K562 (cell line): Measurements from ENCODE around the gene SLC26A3. TPM values are rescaled to one million over a fixed set of nuclear protein-coding genes. Genes with fewer than 3 reads are reported as not detected.

Source experiments
- ARID1B ChIP-seq: fragments of 450-650 bp; IDR thresholded peaks from 2 replicates; pipeline ENCODE4 v1.6.1; 2016; ENCODE audit warnings: antibody characterized with exemption, mild to moderate bottlenecking, inconsistent platforms
- CBFA2T2 ChIP-seq: fragments of 450-650 bp; conservative IDR thresholded peaks from 2 replicates; pipeline ENCODE4 v1.6.1; 2017; ENCODE audit warnings: mild to moderate bottlenecking
- DACH1 ChIP-seq: fragments of 450-650 bp; IDR thresholded peaks from 2 replicates; pipeline ENCODE4 v1.6.1; 2018; ENCODE audit not compliant: partially characterized antibody
- DPF2 ChIP-seq: fragments of 450-650 bp; IDR thresholded peaks from 2 replicates; pipeline ENCODE4 v1.6.1; 2016
- GATAD2A ChIP-seq: fragments of 450-650 bp; IDR thresholded peaks from 2 replicates; pipeline ENCODE4 v1.6.1; 2017
- HDAC2 ChIP-seq: fragments of 450-650 bp; IDR thresholded peaks from 2 replicates; pipeline ENCODE4 v1.6.1; 2016; ENCODE audit warnings: mild to moderate bottlenecking
- HMBOX1 ChIP-seq: sonication (generic); IDR thresholded peaks from 2 replicates; pipeline ENCODE4 v1.6.1; 2016
- NCOA4 ChIP-seq: fragments of 450-650 bp; IDR thresholded peaks from 2 replicates; pipeline ENCODE4 v1.6.1; 2018; ENCODE audit warnings: mild to moderate bottlenecking; ENCODE audit not compliant: partially characterized antibody
- PBX2 ChIP-seq, 2 experiments: IDR thresholded peaks in 1 of 2; conservative IDR thresholded peaks in 1 of 2; 2 replicates each; pipeline ENCODE4 v1.6.1; 2016; ENCODE audit warnings: low read depth in 2 of 2, mild to moderate bottlenecking in 1 of 2, missing compliant biosample characterization in 1 of 2, missing genetic modification characterization in 1 of 2, moderate library complexity in 1 of 2
- RAD51 ChIP-seq: fragments of 450-650 bp; IDR thresholded peaks from 2 replicates; pipeline ENCODE4 v1.7.1; 2016; ENCODE audit warnings: low read depth, mild to moderate bottlenecking, borderline replicate concordance
- RFX7 ChIP-seq: fragments of 250-450 bp; sonication (Bioruptor Pico); IDR thresholded peaks from 2 replicates; pipeline ENCODE4 v1.5.1; 2021; ENCODE audit warnings: mild to moderate bottlenecking
- TCF3 ChIP-seq: sonication (generic); formaldehyde crosslinking; IDR thresholded peaks from 2 replicates; pipeline ENCODE4 v1.4.0; 2020; ENCODE audit warnings: mild to moderate bottlenecking, missing genetic modification reagents
- ZHX1 ChIP-seq: fragments of 150-350 bp; conservative IDR thresholded peaks from 2 replicates; pipeline ENCODE4 v1.6.1; 2014; ENCODE audit warnings: low read length
- ZNF512 ChIP-seq: IDR thresholded peaks from 2 replicates; pipeline ENCODE4 v1.6.1; 2016; ENCODE audit warnings: missing genetic modification characterization, missing compliant biosample characterization
- ZNF583 ChIP-seq: fragments of 250-450 bp; sonication (Bioruptor Pico); IDR thresholded peaks from 2 replicates; pipeline ENCODE4 v1.4.0; 2020
- polyA plus RNA-seq, 8 experiments: library from polyadenylated mRNA; depleted of rRNA in 4 of 8; stranded (reverse) in 5 of 8; unstranded in 3 of 8; fragments of >200 nt; fragmentation: Nextera tagmentation in 2 of 8; fragmentation: Illumina TruSeq in 1 of 8; extraction: Ambion mirVana in 2 of 8; extraction: Trizol in 1 of 8; gene quantifications; 2 replicates each; pipeline versions ENCODE4 v1.2.1 to v1.2.3, GENCODE V29; 2011 to 2014; ENCODE audit warnings: inconsistent platforms in 1 of 8, missing spikeins in 1 of 8
- total RNA-seq, 7 experiments: library from RNA; depleted of rRNA in 6 of 7; stranded (reverse); fragments of >200 nt in 6 of 7; fragmentation: Illumina TruSeq in 2 of 7; extraction: Trizol in 2 of 7; gene quantifications; 2 replicates each; pipeline versions ENCODE4 v1.2.1 to v1.2.3, GENCODE V29; 2011 to 2021; ENCODE audit warnings: low replicate concordance in 1 of 7

The SLC26A3 gene
- total and polyA plus RNA-seq, 9 of the 15 experiments (the other 6 are each of a cell fraction or from before 2014, with no cell fraction given): 0.86 TPM; not detected in 8

- peak; percentile 67; the same call in 1 of the 2 replicates for TF ChIP-seq ZNF512 (tag)
- TF ChIP-seq ARID1B: peak; percentile 55
- 0 out of 2 replicates have a peak, but pooled peaks have one; percentile 39 for TF ChIP-seq DPF2
- TF ChIP-seq CBFA2T2: peak; percentile 56
- TF ChIP-seq HMBOX1: peak; percentile 44; the same call in 1 of the 2 replicates
- no peak for TF ChIP-seq RAD51
- TF ChIP-seq ZHX1: no peak
- TF ChIP-seq ZNF583 (CRISPR knock-in tag): no peak
- no peak for TF ChIP-seq RFX7
- TF ChIP-seq PBX2 (CRISPR knock-in tag; IDR thresholded peaks at IDR 0.05; ENCODE audit: low read depth): no peak
- TF ChIP-seq PBX2 (tag; conservative IDR thresholded peaks at IDR 0.05; ENCODE audit: low read depth): peak; percentile 83
- TF ChIP-seq TCF3: peak; percentile 44; the same call in 1 of the 2 replicates
- TF ChIP-seq NCOA4: no peak
- peak; percentile 88 for TF ChIP-seq DACH1
- TF ChIP-seq HDAC2: no peak
- no peak for TF ChIP-seq GATAD2A
Measured at GRCh38 chr7:107833684-107834106, 30.7 kb upstream of the SLC26A3 start (continued).
